Osteocyte (in vitro differentiated cells): ENCODE measurements around the gene MZB1. TPM values are rescaled to one million over a fixed set of nuclear protein-coding genes. Genes with fewer than 3 reads are reported as not detected.

ENCODE experiments used
- DNase-seq: peaks from one replicate; pipeline ENCODE4 v3.0.0; 2021; ENCODE audit warnings: mixed read lengths; ENCODE audit not compliant: unreplicated experiment; ENCODE audit errors: extremely low spot score
- H3K27ac Mint-ChIP-seq: one replicate; pipeline ENCODE4 v1.8.0; 2021; ENCODE audit warnings: mild to moderate bottlenecking, mixed read lengths; ENCODE audit not compliant: unreplicated experiment
- H3K27me3 Mint-ChIP-seq: one replicate; pipeline ENCODE4 v1.8.0; 2021; ENCODE audit warnings: mixed read lengths; ENCODE audit not compliant: unreplicated experiment
- H3K36me3 Mint-ChIP-seq: one replicate; pipeline ENCODE4 v1.8.0; 2021; ENCODE audit warnings: mixed read lengths; ENCODE audit not compliant: unreplicated experiment
- H3K4me1 Mint-ChIP-seq: one replicate; pipeline ENCODE4 v1.8.0; 2021; ENCODE audit warnings: mixed read lengths; ENCODE audit not compliant: unreplicated experiment
- H3K4me3 Mint-ChIP-seq: one replicate; pipeline ENCODE4 v1.8.0; 2021; ENCODE audit warnings: mild to moderate bottlenecking, moderate library complexity, mixed read lengths; ENCODE audit not compliant: unreplicated experiment
- H3K9me3 Mint-ChIP-seq: one replicate; pipeline ENCODE4 v1.8.0; 2021; ENCODE audit warnings: mixed read lengths; ENCODE audit not compliant: unreplicated experiment
- CTCF ChIP-seq: fragments of 200-600 bp; sonication (generic); IDR thresholded peaks from 2 replicates; pipeline ENCODE4 v1.5.0; 2021; ENCODE audit warnings: antibody characterized with exemption, mild to moderate bottlenecking, moderate library complexity
- long read RNA-seq: library from polyadenylated mRNA; unstranded; transcript quantifications from one replicate; pipeline ENCODE4 v2.0.0, GENCODE V29; 2021
- total RNA-seq: library from RNA; stranded (reverse); gene quantifications from 2 replicates; pipeline ENCODE4 v1.2.1, GENCODE V29; 2021

Gene MZB1, protein sequence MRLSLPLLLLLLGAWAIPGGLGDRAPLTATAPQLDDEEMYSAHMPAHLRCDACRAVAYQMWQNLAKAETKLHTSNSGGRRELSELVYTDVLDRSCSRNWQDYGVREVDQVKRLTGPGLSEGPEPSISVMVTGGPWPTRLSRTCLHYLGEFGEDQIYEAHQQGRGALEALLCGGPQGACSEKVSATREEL
- total RNA-seq: not detected in 2 replicates
- long read RNA-seq: 0 reads

DNA sequence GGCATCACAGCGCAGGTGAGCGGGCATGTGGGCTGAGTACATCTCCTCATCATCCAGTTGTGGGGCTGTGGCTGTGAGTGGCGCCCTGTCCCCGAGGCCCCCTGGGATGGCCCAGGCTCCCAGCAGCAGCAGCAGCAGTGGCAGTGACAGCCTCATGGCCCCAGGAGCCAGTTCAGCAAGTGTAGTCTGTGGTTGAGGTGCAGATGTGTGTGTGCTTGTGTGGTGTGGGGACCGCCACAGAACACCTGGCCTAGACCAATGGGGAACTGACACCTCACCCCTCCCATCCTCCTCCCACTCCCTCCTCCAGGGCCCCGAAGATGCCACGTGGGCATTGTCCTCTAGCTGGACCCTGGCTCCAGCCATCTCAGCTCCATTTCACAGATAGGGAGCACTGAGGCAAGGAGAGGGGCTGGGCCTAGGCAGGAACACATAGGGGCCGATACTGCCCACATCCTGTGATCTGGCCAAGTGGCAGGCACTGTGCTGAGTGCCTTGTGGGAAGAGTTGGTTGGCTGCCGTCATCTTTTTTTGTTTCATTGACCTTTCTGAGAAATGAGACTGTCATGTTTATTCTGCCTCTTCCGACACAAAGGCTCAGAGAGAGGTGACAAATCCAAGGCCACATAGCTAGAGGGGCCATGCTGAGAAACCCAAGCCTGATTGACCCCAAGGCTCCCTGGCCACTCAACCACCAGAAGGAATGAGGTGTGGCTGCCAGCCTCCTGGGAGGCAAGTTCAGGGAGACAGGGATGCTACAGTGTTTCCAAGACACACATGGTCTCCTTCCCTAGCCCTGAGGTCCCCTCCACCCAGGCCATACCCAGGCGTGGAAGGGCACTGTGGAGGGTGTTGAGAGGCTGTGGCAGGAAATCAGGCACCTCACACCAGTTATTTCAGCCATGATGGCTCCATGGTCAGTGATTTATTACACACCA is at the start of gene MZB1:
Gene MZB1 (minus strand): TSS at position 213 of the 938 bp plus-strand sequence. CDS start 57 bp downstream, at position 156.
- no peaks in the 10 kb centered on the region for H3K27me3 Mint-ChIP-seq
- no peaks in the 10 kb centered on the region for H3K9me3 Mint-ChIP-seq
- no peak for TF ChIP-seq CTCF
- no peaks in the 10 kb centered on the region for H3K36me3 Mint-ChIP-seq
- no peak for DNase-seq
- H3K4me3 Mint-ChIP-seq: no peak within 1 kb of the TSS
- H3K4me1 Mint-ChIP-seq: peaks cover 30% of the 10 kb centered on the region
- no peak within 1 kb of the TSS for H3K27ac Mint-ChIP-seq

GRCh38 chr5:139439013-139439903 is 49.5 kb upstream of the MZB1 start, which contains the start of gene DNAJC18:
Gene DNAJC18 (minus strand): TSS chr5:139439525. CDS start chr5:139439445, 80 bp downstream.
- Mint-ChIP-seq H3K9me3 (no peaks in the 10 kb centered on the region), H3K36me3 (peaks cover 17% of the 10 kb centered on the region), H3K27me3 (no peaks in the 10 kb centered on the region), H3K4me3 (peak within 1 kb of the TSS; percentile 98), H3K27ac (peak within 1 kb of the TSS; percentile 95), H3K4me1 (peaks cover 31% of the 10 kb centered on the region)
- peak; percentile 96 for DNase-seq
- TF ChIP-seq CTCF: no peak

- TF ChIP-seq CTCF: no peak
- no peaks in the 10 kb centered on the region for H3K27me3 Mint-ChIP-seq
- H3K4me3 Mint-ChIP-seq: peak overlapping the region; percentile 98
- no peaks in the 10 kb centered on the region for H3K9me3 Mint-ChIP-seq
- peak overlapping the region; percentile 39 for H3K27ac Mint-ChIP-seq
- DNase-seq: no peak
- H3K36me3 Mint-ChIP-seq: peaks cover 17% of the 10 kb centered on the region
- H3K4me1 Mint-ChIP-seq: peaks cover 25% of the 10 kb centered on the region
Observed at GRCh38 chr5:139438707-139439012, 48.9 kb upstream of the MZB1 start.

GRCh38 chr5:139435676-139436075 is 46.0 kb upstream of the MZB1 start:
- DNase-seq: no peak
- H3K4me3 Mint-ChIP-seq: no peak overlapping the region
- peaks cover 22% of the 10 kb centered on the region for H3K36me3 Mint-ChIP-seq
- H3K9me3 Mint-ChIP-seq: no peaks in the 10 kb centered on the region
- no peak overlapping the region for H3K27ac Mint-ChIP-seq
- no peaks in the 10 kb centered on the region for H3K27me3 Mint-ChIP-seq
- H3K4me1 Mint-ChIP-seq: peaks cover 18% of the 10 kb centered on the region
- no peak for TF ChIP-seq CTCF
